Activated T-cell treated with anti-CD3 and anti-CD28 coated beads, Interleukin-2, amount 50 U/mL, for 1 hour (primary cell): ENCODE data around the gene RERE.

ENCODE experiments used
- DNase-seq: peaks from one replicate; pipeline ENCODE4 v3.0.0-alpha.2; 2020

RERE gene

DNA sequence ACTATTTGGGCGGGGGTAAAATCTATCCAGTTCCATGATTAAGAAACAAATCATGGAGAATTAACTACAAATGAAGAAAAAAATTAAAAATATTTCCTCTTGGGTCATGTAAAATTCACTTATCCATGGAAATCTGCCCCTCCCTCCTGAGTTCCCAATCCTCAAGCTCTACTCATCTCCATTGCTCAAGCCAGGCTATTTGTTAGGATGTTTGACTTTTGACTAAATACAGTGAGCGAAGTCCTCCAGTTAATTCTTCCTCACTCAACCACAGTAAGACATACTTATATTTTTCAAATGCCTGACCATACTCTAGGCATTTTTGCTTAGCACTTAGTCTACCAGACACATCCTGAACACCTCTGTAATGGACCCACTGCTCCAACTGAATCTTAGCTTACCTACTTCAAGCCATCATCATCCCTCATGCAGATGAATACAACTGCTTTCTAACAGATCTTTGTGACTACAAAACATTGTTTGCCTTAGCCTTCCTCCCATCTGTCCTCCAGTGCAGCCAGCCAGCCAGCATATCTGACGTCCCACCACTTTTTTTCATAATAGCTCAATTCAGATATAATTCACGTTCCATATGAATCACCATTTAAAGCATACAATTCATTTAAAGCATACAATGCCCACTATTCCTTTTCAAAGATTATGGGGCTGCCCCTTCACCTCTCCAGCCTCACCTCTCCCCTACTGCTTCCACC is 154.2 kb downstream of the RERE start:
- no peak for DNase-seq

DNA sequence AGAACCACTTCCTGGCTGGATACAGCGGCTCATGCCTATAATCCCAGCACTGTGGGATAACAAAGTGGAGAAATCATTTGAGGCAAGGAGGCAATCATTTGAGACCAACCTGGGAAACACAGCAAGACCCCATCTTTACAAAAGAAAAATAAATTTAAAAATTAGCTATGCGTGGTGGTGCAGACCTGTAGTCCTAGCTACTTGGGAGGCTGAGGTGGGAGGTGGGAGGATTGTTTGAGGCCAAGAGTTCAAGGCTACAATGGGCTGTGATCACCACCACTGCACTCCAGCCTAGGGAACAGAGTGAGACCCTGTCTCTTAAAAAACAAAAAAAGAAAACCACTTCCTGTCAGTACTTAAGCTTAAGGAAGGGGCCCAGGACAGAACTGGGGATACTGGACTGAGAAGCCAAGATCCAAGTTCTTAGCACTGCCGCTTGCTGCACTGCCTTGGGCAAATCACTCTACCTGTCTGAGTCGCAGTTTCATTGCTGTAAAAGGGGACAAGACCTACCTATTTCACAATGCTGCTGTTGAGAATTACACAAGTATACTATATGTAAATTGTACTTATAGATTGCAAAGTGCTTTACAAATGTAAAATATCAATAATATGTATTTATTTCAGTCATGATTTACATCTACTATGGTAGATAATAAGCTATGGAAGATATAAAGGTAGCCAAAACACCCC is 154.9 kb downstream of the RERE start:
- no peak for DNase-seq

DNA sequence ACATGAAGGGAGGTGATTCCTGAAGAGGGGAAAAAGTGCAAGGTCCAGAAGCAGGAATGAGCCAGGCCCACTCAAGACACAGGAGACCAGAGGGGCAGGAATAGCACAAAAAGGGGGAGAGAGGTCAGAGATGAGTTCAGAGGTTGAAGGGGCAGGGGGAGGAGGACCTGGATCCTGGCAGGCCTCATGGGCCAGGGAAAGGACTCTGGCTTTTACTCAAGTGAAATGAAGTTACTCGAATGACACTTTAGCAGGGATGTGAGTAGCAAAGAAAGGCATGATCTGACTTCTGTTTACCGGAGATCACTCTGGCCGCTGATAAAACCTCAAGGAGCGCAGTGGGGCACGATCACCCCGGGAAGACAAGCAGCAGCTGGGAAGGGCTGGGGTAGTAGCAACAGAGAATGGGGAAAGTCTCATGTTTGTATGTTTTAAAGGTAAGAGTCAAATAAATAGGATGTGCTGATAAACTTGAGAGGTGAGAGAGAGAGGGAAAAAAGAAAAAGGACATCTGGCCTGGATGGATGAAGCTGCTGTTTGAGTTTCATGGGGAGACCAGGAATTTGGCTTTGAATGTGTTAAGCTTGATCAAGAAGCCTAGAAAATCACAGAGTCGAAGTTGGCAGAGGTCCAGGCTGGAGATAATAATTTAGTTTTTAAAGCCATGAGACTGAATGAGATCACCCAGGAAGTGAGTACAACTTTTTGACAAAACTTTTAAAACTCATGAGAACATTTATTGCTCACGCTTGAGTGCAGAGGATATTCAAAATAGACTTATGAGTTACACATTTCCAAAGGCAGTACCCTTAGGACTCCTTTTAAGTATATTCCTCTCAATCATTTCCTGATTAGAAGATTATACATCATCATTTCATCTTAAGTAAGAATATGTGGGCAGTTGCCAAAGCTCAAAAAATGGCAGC is 156.0 kb downstream of the RERE start:
- DNase-seq = no peak

DNA sequence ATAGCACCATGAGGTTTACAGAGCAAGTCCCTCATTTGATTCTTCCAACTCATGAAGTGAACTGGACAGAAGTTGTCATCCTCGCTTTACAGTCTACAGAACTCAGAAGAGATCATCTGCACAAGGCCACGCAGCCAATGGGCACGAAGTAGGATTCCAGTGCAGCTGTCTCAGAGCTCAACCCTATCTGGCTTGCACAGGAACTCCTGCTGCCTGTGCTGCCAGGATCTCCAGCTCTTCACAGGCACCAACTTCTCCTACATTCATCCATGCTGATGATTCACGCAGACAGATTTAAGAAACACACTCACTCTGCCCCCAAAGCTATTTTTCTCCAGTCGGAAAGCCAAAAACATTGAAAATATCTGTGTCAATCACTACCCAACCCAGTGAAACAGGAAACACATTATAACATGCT is 157.0 kb downstream of the RERE start:
- DNase-seq = no peak

DNA sequence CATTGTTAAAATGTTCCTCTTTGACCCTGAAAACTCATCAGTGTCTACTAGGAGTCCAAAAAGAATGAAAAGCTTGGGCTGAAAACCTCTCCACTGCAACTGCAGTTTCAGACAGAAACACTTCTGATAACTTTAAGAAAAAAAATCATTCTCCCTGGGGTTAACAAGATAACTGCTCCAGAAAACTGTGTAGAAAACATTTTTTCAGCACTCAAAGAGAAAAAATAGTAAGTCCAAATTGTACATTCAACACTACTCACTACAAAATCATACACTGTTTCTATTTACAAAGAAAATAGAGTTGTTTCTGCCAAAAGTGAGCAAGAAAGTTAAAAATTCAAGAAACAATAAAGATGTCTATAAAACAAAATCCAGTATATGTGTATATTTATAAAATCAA is 157.8 kb downstream of the RERE start:
- DNase-seq = no peak

DNA sequence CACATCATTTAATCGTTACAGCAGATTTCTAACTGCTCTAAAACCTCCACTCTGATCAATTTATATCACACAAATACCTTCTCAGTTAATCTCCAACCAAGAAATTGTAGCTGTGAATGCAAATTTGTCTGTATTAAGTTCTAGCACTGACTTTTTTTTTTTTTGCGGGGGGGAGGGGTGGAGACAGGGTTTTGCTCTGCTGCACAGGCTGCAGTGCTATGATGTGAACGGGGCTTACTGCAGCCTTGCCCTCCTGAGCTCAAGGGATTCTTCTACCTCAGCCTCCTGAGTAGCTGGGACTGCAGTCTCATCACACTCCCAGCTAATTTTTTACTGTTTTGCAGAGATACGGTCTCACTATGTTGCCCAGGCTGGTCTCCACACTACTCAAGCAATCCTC is 163.6 kb downstream of the RERE start:
- no peak for DNase-seq

DNA sequence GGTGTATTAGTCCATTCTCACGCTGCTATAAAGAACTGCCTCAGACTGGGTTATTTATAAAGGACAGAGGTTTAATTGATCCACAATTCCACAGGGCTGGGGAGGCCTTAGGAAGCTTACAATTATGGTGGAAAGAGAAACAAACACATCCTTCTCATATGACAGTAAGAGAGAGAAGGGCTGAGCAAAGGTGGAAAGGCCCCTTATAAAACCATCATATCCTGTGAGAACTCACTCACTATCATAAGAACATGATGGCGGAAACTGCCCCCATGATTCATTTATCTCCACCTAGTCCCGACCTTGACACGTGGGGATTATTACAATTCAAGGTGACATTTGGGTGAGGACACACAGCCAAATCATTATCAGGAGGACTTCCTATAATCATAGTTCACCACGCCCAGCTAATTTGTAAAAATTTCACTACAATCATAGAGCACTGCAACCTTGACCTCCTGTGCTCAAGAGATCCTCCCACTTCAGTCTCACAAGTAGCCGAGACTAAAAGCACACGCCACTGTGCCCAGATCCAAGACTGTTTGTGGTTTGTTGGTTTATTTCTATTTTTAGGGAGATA is 164.9 kb downstream of the RERE start:
- no peak for DNase-seq

DNA sequence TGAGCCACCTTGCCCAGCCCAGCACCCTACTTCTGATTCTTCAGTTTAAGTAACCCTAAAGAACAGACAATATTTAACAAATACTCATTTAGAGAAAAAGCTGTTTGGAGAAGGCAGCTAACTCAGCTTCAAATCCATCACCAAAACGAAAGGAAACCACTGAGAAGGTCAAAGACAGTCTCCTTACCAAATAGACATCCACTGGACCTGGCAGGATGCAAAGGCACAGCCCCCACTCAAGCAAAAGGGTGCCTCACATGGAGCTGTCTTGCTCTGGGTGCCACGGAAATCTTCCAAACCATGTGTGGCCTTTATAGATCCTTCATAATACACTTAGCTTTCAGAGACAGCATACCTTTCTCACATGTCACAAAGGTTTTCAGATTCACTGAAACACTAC is 165.5 kb downstream of the RERE start:
- no peak for DNase-seq

DNA sequence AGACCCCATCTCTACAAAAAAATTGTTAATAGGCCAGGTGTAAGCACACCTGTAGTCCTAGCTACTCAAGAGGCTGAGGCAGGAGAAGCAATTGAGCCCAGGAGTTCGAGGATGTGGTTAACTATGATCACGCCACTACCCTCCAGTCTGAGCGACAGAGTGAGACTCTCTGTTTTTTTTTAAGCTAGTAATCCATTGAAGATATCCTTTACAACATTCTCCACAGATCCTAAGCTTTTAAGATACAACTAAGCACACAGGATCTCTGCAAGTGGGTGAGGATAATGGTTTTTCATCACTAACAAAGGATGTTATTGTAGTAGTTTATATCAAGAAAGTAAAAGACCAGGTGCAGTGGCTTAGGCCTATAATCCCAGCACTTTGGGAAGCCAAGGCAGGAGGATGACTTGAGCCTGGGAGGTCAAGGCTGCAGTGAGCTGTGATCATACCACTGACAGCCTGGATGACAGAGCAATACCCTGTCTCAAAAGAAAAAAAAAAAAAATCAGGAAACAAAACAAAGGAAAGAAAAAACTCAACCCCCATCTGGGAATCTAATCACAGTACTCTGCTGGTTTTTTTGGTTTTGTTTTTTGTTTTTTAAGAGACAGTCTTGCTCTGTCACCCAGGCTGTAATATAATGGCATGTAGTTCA is 166.1 kb downstream of the RERE start:
- no peak for DNase-seq

DNA sequence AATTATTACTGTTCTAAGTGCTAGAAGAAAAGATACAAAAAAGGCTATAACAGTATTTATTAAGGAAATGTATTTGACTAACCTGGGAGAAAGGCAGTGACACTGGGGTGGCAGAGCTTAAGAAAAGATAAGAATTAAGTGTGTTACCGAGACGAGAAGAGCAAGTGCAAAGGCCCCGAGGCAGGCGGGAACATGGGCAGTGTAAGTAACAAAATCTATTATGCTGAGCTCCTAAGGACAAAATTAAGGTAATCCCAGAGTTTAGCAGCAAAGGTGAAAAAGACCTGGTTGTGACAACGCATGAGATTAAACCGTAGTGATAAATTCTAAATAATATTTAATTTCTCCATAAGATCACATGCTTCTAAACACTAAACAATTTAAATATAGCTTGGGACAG is 167.6 kb downstream of the RERE start:
- no peak for DNase-seq

DNA sequence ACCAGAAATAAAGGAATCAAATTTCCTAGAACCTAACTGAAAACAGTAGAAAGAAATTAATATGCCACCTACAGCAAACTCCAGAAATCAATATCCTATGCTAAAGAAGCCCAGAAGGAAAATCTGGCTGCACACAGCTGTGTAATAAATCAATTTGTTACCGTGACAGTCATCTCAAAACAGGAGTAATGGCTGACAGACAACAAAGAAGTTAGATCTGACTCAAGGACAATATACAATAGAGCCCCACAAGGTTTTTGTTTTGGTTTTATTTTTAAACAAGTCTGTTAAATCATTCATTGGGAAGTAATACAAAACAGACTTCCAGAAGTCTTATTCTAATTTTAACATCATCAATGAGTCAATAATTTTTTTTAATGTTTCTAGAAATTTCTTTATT is 168.4 kb downstream of the RERE start:
- DNase-seq = no peak

DNA sequence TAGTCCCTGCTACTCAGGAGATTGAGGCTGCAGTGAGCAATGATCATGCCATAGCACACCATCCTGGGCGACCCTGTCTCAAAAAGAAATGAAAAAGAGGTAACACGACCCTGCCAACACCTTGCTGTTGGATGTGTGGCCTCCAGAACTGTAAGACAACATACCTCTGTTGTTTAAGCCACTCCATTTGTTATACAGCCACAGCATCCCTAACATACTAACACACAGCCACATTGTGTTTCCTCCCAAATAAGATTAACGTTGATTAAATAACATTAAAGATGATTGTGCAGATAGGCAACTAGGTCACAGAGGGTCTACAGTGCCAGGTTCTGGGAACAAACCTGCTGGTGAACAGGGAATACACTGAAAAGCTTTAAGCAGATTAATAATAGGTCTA is 170.4 kb downstream of the RERE start:
- DNase-seq = no peak

DNA sequence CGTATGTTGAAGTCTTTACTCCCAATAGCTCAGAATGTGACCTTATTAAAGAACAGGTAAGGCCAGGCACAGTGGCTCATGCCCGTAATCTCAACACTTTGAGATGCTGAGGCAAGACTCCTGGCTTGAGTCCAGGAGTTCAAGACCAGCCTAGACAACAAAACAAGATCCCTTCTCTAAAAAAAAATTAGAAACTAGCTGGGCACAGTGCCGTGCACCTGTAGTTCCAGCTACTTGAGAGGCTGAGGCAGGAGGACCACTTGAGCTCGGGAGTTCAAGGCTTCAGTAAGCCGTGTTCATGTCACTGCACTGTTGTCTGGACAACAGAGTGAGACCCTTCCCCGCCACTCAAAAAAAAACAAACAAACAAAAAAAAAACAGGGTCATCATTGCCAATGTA is 171.3 kb downstream of the RERE start:
- DNase-seq = no peak

DNA sequence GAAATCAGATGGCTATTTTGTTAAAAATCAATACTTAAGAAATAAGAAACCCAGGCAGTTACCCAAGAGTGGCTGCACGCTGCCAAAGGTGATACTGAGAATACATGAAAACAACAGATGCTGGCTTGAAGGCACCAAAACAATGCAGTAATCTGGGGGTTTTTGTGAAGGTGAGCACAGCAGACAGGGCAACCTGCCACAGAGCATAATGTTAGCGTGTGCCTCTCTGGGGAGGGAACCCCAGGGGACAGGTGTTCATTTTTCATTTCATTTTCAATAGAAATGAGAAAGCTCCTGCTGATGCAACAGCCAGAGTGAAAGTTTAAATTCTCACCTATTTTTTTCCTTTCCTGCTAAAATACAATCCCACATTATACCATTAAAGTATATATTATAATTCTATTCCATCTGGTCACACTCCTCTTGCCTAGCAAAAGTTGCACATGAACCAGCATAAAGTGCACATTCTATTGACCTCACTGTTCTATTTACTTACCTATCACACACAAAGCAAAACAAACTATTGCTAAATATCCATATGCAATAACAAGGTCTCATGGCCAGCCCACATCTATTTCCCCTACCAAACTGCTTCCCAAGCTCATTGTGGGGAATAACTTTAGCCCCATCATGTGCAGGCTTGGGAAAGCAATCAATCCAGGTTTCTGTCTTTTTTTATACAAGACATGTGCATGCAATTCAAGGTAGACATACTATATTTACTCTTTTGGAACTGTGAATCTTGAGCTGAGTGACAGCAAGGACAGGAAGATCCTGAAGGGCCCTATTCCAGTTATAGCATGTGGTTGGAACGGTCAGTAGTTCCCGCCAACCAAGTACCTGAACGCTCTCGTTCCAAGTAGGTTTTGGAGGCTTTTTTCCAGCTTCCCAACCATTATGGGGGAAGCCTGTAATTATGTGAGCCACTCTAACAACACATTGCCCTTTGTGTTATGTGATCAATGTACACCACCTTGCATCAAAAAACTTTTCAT is 173.6 kb downstream of the RERE start:
- DNase-seq = no peak

DNA sequence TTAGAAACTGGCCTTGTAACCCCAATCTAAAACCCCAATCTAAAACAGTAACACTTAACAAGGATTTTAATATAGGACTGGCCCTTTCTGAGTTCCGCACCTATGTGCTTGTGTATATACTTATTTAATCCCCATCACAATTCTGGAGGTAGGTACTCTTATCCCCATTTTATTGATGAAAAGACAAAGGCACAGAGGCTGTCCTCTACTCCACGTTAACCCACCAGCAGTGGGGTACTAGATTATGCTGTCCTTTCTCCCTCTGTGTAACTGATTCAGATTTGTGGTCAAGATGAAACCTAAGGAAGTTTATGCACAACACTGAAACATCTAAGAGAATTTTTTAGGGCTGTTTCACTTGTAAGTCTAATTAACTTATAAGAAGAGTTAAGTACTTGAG is 175.3 kb downstream of the RERE start:
- DNase-seq = no peak

DNA sequence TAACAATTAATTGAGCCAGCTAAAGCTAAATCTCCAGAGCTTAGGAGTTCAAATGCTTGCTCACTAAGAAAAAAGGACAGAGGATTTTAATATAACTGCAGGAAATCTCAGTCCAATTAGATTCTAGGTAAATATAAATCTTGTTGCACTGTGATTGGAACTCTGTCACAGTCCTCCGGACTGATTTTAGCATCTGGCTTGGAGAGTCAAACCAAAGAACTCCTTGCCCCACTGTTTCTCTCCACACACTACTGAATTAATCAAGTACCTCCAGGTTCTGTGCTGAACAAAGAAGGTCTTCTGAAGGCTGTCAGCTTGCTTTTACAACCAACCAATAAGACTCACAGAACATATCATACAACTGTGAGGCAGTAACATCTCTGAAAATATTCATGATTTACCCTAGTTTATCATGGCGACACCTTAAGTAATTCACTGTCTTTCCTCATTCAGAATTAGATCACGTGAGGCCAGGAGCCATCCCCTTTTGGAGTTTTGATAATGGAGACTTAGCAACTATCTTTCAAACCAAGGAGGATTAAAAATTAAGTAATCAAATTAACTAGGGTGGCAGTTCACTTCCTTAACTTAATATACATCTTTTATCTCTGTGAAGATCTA is 176.0 kb downstream of the RERE start:
- DNase-seq = no peak

DNA sequence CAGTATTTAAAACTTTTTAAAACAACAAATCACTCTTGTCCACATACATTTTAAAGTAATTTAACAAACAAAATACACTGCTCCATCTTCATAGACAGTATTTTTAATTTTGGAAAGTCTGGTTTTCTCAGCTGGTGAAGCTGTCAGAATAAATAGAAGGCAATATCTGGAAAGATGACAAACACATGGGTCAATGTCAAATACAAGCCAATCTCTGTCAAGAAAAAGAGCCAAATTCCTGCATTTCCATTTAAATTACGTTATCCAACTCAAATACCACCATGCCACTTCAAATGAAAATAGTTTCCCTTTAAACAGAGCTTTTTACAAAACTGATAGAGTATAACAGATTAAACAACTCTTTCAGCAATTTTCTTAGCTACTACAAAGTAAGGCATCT is 176.5 kb downstream of the RERE start:
- no peak for DNase-seq

DNA sequence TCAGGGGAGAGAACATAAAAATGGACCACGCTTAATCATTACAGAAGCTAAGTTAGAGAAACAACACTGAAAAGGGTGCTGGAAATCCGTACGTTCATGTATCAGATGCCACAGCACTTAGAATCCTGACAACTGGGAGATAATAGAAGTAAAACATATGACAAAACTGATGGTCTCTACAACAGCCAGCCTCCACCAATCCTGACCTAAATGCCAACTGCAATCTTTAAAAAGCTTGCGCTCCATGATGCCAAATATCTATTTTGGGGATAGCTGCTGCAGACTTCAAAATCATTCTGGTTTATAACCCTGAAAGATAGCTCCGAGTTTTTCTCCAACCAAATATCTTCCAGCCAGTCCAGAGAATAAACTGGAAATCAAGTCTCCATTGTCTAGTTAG is 178.3 kb downstream of the RERE start:
- no peak for DNase-seq

DNA sequence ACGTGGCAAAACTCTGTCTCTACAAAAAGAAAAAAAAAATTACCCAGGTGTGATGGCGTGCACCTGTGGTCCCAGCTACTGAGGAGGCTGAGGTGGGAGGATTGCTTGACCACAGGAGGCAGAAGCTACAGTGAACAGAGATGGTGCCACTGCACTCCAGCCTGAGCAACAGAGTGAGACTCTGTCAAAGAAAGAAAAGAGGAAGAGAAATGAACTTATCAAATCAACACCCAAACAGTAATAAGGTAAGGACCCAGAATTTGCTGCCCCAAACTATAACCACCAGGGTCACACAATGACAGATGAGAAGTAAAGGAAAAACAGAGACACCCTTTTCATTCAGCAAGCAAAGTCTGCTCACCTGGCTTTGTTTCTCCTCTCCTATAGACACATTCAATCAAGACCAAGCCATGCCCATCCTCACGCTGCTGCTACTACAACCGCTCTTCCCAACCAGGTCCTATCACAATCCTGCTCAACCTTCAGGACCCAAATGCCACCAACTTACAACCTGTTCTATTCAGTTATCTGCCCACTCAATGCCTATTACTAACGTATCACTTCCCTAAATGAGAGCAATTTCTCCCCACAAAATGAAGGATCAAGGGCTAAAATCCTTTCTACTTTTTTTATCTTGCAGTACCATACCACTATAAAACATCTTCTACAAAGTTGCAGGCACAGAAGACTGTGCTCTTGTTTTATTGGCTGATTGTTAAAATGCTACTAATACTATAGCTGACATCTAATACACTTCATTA is 183.5 kb downstream of the RERE start:
- DNase-seq = no peak

DNA sequence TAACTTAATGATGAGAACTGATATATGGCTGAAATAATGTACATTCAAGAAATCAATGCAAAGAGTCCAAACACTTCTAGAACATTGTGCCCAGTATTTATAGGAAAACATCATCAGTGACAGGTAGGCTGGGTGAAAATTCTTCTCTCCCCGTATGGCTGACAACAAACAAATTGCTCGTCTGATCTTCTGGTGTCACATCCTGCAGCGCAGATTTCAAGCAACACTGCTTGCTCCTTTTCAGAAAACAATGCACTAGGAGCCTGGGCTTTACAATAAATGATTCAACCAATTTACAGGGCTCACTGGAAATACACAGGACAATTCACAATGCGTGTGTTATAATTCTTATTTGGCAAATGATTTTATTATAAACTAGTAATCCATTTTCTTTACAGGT is 185.3 kb downstream of the RERE start:
- no peak for DNase-seq
